Duodenal mucosa (tissue), 2 donors: ENCODE measurements around the gene F7.
A peak's percentile ranks its signal among the peaks of the same experiment; 100 is the strongest.

Experiments
- H3K27ac ChIP-seq: one replicate; pipeline ENCODE4 v1.7.0; 2013; ENCODE audit warnings: low read depth, low read length
- H3K27me3 ChIP-seq, 2 donors: one replicate each; pipeline ENCODE4 v1.7.0; 2013; ENCODE audit warnings: low read length in 2 of 2, control low read depth in 1 of 2; ENCODE audit not compliant: insufficient read depth in 2 of 2, control insufficient read depth in 1 of 2
- H3K36me3 ChIP-seq, 2 donors: one replicate each; pipeline ENCODE4 v1.7.0; 2013; ENCODE audit warnings: low read length in 2 of 2, control low read depth in 1 of 2; ENCODE audit not compliant: insufficient read depth in 2 of 2, control insufficient read depth in 1 of 2
- H3K4me1 ChIP-seq, 2 donors: one replicate each; pipeline ENCODE4 v1.7.0; 2013; ENCODE audit warnings: low read length in 2 of 2, control low read depth in 1 of 2; ENCODE audit not compliant: insufficient read depth in 2 of 2, control insufficient read depth in 1 of 2
- H3K4me3 ChIP-seq, 2 donors: one replicate each; pipeline ENCODE4 v1.7.0; 2013; ENCODE audit warnings: low read length in 2 of 2, low read depth in 1 of 2
- H3K9ac ChIP-seq, 2 donors: one replicate each; pipeline ENCODE4 v1.7.0; 2013; ENCODE audit warnings: low read length in 2 of 2, low read depth in 1 of 2
- H3K9me3 ChIP-seq, 2 donors: one replicate each; pipeline ENCODE4 v1.7.0; 2013; ENCODE audit warnings: low read length in 2 of 2, control low read depth in 1 of 2; ENCODE audit not compliant: control insufficient read depth in 1 of 2

Gene F7

DNA sequence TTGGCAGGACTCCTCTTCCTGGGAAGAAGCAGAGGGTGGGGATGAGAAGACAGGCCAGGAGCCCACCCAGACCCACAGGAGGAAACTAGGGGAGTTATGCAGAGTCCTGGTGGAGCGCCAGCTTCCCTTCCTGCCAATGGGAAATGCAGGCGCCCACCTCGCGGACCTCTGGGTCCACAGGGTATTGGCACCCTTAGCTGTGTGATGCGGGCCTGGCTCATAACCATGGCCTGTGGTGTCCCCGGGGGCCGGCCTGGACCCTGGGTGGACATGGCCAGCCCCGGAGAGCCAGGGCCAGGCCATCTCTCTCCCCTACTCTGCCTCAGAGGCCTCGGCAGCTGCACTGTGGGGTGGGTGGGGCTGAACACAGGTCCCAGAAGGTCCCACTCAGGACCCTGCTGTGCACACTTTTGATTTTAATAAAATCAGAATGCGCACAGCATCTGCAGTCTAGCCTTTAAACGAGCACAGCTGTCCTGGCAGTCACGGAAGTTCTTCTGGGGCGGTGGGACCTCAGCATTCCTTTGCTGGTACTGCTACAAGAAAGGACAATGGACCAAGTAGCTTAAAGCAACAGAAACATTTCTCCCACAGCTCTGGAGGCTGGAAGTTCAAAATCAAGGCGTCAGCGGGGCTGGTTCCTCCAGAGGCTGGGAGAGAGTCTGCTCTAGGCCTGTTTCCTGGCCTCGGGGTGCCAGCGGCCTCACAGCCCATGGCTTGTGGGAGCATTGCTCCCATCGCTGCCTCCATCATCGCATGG, 18.8 kb downstream of the F7 start:
- H3K27ac ChIP-seq = no peak overlapping the region
- H3K36me3 ChIP-seq = no peaks in the 10 kb centered on the region
- peaks cover 9 to 10% of the 10 kb centered on the region in 2 donors for H3K4me1 ChIP-seq
- no peak overlapping the region for H3K9ac ChIP-seq
- no peaks in the 10 kb centered on the region for H3K9me3 ChIP-seq
- no peak overlapping the region for H3K4me3 ChIP-seq
- no peaks in the 10 kb centered on the region for H3K27me3 ChIP-seq

DNA sequence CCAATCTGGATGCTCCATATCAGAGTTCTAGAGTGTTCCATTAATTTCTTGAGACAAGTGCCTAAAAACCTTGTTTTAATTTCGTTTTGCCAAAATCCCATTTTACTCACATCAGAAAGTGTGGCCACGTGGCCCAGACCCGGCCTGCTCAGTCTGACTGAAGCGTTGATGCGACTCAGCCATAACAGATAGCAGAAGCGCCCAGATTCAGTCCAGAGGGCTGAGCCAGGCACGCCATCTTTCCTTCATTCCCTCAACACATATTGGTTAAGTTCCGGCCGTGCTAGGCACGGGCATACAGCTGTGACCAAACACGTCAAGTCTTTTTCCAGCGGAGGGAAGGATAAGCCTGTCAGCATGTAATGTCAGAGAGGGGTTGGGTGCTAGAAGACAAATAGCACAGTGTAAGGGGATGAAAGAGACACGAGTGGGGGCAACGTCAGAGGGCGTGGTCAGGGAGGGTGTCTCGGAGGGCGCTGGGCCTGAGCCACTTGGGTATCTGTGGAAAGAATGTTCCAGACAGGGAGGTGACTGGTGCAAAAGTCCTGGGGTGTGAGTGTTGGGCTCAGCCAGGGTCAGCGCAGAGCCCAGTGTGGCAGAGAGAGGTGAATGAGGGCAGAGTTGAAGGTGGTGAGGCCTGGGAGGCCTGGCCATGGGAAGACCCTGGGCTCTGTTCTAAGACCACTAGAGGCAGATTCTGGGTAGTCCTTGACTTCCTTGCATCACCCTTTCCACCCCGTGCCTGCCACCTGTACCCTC, 20.1 kb downstream of the F7 start:
- no peaks in the 10 kb centered on the region for H3K9me3 ChIP-seq
- H3K4me3 ChIP-seq = no peak overlapping the region
- H3K27ac ChIP-seq = no peak overlapping the region
- H3K4me1 ChIP-seq = peaks cover 9 to 10% of the 10 kb centered on the region in 2 donors
- no peaks in the 10 kb centered on the region for H3K36me3 ChIP-seq
- no peak overlapping the region for H3K9ac ChIP-seq
- no peaks in the 10 kb centered on the region for H3K27me3 ChIP-seq

DNA sequence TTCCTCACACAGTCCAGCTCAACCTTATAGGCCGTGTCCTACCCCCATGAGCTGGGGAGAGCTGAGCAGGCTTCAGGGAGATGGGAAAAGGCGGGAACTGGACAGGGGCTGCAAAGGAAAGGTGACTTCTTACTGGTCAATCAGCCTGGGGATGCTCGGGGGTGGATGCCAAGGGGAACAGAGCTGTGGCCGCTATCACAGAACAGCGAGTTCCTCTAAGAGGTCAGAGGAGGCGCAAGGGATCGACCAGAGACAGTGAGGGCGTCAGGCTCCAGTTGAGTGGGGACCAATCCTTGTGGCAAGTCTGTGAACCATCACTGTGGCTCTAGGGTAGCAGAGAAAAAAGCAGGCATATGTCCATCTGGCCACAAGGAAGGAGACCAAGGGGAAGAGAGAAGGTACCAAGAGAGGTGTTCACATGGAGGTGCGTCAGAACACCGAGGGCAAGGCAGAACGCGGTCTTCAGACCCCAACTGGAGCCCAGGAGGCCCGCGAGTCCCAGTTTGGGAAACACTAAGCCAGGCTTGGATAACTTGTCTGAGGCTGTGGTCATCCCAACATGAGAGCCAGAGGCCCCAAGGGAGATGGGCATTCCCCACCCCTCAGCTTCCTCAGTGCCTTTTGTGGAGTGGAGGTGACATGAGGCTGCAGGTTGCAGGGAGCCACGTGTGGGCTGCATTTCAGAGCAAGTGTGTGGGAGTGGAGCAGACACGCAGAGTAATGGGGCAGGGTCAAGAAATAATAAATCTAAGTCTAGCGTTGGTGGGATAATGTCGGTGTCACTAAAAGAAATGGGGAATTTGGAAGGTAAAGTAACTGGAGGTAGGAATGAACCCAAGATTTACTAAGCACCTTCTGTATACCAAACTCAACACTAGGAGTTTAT, 20.9 kb downstream of the F7 start:
- no peak overlapping the region for H3K27ac ChIP-seq
- no peaks in the 10 kb centered on the region for H3K36me3 ChIP-seq
- no peak overlapping the region for H3K9ac ChIP-seq
- no peaks in the 10 kb centered on the region for H3K27me3 ChIP-seq
- no peaks in the 10 kb centered on the region for H3K9me3 ChIP-seq
- no peak overlapping the region for H3K4me3 ChIP-seq
- H3K4me1 ChIP-seq = peaks cover 9 to 10% of the 10 kb centered on the region in 2 donors

DNA sequence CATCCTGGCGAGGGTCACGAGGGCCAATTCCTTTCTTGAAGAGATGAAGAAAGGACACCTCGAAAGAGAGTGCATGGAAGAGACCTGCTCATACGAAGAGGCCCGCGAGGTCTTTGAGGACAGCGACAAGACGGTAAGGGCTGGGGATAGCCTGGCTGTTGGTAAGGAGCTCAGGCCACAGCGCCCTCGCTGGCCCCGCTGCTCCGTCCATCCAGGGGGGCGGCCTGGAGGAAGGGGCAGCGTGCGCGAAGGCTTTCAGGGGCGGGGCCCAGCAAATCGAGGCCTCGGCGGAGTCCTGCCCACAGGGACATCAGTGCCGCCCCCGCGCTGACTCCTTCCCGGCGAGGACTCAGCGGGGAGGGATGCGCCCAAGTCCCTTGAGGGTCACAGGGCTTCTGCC, 23.9 kb downstream of the F7 start:
- Histone ChIP-seq H3K27me3 (peaks cover 0 to 5% of the 10 kb centered on the region in 2 donors), H3K9ac (no peak overlapping the region), H3K4me1 (no peaks in the 10 kb centered on the region), H3K9me3 (no peaks in the 10 kb centered on the region), H3K36me3 (no peaks in the 10 kb centered on the region), H3K4me3 (no peak overlapping the region), H3K27ac (no peak overlapping the region)

DNA sequence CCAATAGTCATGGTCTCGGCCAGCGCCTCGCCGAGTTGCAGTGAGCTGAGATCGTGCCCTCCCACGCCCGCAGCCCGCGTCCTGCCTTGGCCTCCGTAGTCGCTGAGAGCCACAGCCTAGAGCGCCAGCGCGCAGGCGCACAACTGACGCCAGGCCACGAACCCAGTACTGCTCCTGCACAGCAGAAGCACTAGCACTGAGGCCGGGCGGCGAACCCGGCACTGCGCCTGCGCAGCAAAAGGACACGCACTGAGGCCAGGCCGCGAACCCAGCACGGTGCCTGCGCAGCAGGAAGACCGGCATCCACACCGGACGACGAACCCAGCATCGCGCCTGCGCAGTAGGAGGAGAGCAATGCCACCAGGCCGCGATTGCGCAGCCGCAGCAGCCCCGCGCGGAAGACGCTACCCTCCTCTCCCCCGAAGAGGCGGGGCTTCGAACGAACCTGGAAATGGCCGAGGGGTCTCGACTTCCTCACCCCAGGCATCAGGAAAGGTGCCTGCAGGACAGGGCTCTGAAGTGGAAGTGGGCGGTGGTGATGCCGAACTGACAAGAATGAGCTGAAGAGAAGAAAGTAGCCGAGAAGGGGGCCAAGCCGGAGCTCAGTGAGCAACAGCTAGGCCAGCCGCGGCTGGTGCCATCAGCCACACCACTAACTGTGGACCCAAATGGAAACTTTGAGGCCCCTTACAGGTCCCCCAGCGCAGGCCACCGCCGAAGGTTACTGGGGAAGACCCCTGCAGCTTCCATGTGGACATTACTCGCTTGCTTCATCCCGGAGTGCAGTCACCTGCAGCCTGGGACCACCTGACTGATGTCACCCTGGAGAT, 24.5 kb downstream of the F7 start:
- H3K27ac ChIP-seq = no peak overlapping the region
- H3K36me3 ChIP-seq = no peaks in the 10 kb centered on the region
- H3K9me3 ChIP-seq = no peaks in the 10 kb centered on the region
- peak overlapping the region in 1 of 2 donors; percentile 32 for H3K4me3 ChIP-seq
- H3K4me1 ChIP-seq = no peaks in the 10 kb centered on the region
- H3K9ac ChIP-seq = no peak overlapping the region
- H3K27me3 ChIP-seq = peaks cover 0 to 5% of the 10 kb centered on the region in 2 donors

DNA sequence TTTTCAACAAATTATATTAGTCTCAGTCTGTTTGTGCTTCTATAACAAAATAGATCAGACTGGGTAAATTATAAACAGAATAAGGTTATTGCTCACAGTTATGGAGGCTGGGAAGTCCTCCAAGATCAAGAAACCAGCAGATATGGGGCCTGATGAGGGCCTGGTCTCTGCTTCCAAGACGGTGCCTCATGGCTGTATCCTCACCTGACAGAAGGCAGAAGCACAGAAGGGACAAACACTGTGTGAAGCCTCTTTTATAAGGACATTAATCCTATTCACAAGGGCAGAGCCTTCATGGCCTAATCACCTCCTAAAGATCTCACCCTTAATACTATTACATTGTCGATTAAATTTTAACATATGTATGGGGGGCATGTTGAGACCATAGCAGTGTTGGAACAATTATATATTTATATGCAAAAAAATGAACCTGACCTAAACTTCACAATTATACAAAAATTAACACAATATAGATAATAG, 29.7 kb downstream of the F7 start:
- peaks cover 0 to 5% of the 10 kb centered on the region in 2 donors for H3K27me3 ChIP-seq

DNA sequence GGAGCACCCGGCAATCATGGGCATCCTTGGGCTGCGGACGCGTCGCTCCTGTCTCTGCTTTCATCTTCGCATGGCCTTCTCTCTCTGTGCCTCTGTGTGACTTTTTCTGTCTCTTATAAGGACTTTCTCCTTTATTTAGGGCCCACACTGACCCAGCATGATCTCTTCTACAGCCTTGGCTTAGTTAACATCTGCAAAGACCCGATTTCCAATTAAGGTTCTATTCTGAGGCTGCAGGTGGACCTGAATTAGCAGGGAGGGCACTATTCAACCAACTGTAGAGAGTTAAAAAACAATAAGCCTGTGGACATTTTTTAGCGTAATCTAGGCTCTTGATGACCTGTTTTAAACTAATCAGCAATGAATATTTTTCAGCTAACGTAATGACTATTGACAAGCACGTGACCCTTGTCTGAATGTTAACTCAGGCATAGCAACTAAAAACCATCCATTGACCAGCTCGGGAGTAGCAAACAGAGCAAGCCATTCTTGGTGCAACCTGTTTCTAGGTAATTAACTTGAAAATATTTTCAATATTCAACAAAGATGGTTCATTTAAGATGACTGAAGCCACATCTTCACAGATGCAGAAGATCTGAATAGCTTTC, 32.2 kb downstream of the F7 start:
- H3K4me1 ChIP-seq = no peaks in the 10 kb centered on the region
- no peak overlapping the region for H3K27ac ChIP-seq
- no peak overlapping the region for H3K9ac ChIP-seq
- no peaks in the 10 kb centered on the region for H3K36me3 ChIP-seq
- no peaks in the 10 kb centered on the region for H3K27me3 ChIP-seq
- H3K9me3 ChIP-seq = no peaks in the 10 kb centered on the region
- no peak overlapping the region for H3K4me3 ChIP-seq

More for the DNA sequence above, 29.7 kb downstream of the F7 start:
- H3K9ac ChIP-seq = no peak overlapping the region
- no peak overlapping the region for H3K27ac ChIP-seq
- H3K4me1 ChIP-seq = no peaks in the 10 kb centered on the region
- no peak overlapping the region for H3K4me3 ChIP-seq
- no peaks in the 10 kb centered on the region for H3K36me3 ChIP-seq
- no peaks in the 10 kb centered on the region for H3K9me3 ChIP-seq

DNA sequence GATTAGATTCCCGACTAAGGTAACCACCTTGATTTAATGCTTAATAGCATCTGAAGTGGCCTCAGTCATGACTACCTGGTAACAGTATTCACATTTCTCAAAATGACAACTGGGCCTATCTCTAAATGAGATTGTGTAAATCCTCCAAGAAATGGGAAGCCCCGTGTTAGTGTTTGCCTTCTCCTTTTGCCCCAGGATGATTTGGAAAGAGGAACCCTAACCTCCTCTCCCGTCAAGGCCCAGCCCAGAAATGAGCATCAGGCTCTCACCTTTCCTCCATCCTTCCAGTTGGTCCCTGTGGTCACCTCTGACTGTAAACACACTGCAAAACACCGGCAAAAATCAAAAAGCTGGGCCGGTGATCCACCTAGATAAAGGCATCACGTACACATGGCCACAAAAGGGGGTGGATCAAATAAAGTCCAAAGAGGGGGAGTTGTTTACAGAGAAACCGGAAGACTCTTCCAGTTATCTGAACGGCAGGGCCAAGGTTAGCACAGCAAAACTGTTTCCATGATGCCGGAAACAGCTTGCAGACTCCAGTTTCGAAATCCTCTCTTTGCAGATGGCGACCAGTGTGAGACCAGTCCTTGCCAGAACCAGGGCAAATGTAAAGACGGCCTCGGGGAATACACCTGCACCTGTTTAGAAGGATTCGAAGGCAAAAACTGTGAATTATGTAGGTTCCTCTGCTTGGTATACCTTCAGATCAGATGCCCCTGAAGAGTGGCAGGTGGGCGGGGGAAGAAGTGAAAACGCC, 33.4 kb downstream of the F7 start:
- Histone ChIP-seq H3K4me1 (no peaks in the 10 kb centered on the region), H3K36me3 (no peaks in the 10 kb centered on the region), H3K27me3 (no peaks in the 10 kb centered on the region), H3K9me3 (no peaks in the 10 kb centered on the region), H3K27ac (no peak overlapping the region), H3K9ac (no peak overlapping the region), H3K4me3 (no peak overlapping the region)

DNA sequence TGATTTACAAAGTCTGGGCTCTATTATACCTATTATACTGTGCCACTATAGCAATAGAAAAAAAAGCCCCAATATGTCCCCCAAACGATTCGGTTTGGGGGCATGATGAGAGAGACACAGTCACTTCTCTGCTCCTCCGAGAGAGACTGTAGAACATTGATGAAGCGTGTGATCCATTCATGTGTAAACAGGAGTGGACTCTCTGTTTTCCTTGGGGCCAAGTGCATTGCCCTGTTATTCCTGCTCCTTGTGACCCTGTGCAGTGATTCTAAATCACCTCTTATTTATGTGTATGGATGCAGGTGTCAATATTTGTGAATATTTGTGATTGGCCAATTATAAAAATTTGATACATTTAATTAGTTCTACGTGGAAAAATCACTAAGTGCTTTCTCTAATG, 34.0 kb downstream of the F7 start:
- Histone ChIP-seq H3K36me3 (no peaks in the 10 kb centered on the region), H3K4me3 (no peak overlapping the region), H3K4me1 (no peaks in the 10 kb centered on the region), H3K27me3 (no peaks in the 10 kb centered on the region), H3K9me3 (no peaks in the 10 kb centered on the region), H3K9ac (no peak overlapping the region), H3K27ac (no peak overlapping the region)
